HepG2 (cell line): ENCODE results near the gene BAMBI. TPM values are rescaled to one million over a fixed set of nuclear protein-coding genes. Genes with fewer than 3 reads are reported as not detected.

Experiments
- ATAC-seq: fragments of 200-7000 bp; cut with Tn5 transposase; 3 replicates; pipeline ENCODE4 v1.9.1; 2020; ENCODE audit warnings: mild to moderate bottlenecking, moderate library complexity
- BruUV-seq: library from RNA; stranded (reverse); fragments of 400-500 nt; replicated peaks from 2 replicates; lab custom pipeline; 2021; lab: Mats Ljungman, UMichigan
- CTCF ChIA-PET: fragments of 300-600 bp; formaldehyde crosslinking; extraction: SDS; loops from one replicate; lab custom pipeline; 2021; ENCODE audit warnings: low total read pairs, inconsistent platforms, low intra/inter-chr PET ratio; lab: Yijun Ruan, JAX
- POLR2A ChIA-PET: fragments of 350-600 bp; sonication (Branson Sonifier 250); formaldehyde crosslinking; loops from one replicate; lab custom pipeline; 2020; ENCODE audit warnings: antibody characterized with exemption, inconsistent platforms; lab: Yijun Ruan, JAX
- DNase-seq: peaks from one replicate; pipeline ENCODE4 v3.0.0-alpha.2; 2015; ENCODE audit warnings: low spot score
- FAIRE-seq: peaks from 3 replicates; lab custom pipeline; 2011; peaks lifted over from hg19 to GRCh38; lab: Jason Lieb, UNC
- H2AFZ ChIP-seq: one replicate; pipeline ENCODE4 v1.6.1; 2011; ENCODE audit warnings: low read length, inconsistent platforms
- H3K27ac ChIP-seq: fragments of 300-600 bp; 3 replicates; pipeline ENCODE4 v1.8.0; 2011; ENCODE audit warnings: mixed run types, mild to moderate bottlenecking, mixed read lengths, low read length, inconsistent platforms; ENCODE audit not compliant: insufficient read depth; ENCODE audit errors: extremely low read length
- H3K27me3 ChIP-seq, 2 experiments: fragments of 200-600 bp in 1 of 2; 2 replicates in 1 of 2; 3 replicates in 1 of 2; pipeline versions ENCODE4 v1.6.0 to v1.8.0; 2011; ENCODE audit warnings: low read length in 2 of 2, mild to moderate bottlenecking in 2 of 2, moderate library complexity in 2 of 2, inconsistent platforms in 1 of 2; ENCODE audit not compliant: insufficient read depth in 2 of 2, control insufficient read depth in 1 of 2
- H3K36me3 ChIP-seq, 2 experiments: fragments of 200-600 bp in 1 of 2; replicated peaks in 1 of 2; 2 replicates in 1 of 2; 3 replicates in 1 of 2; pipeline versions ENCODE4 v1.5.1 to v1.8.0; 2011; ENCODE audit warnings: low read length in 2 of 2, inconsistent platforms in 1 of 2; ENCODE audit not compliant: insufficient read depth in 2 of 2, control insufficient read depth in 1 of 2
- H3K4me1 ChIP-seq: 2 replicates; pipeline ENCODE4 v1.5.1; 2012; ENCODE audit warnings: low read length, inconsistent platforms; ENCODE audit not compliant: insufficient read depth
- H3K4me2 ChIP-seq: 2 replicates; pipeline ENCODE4 v1.6.0; 2011; ENCODE audit warnings: low read depth, low read length, inconsistent platforms
- H3K4me3 ChIP-seq, 3 experiments: fragments of 200-600 bp in 1 of 3; sonication (generic), shearing (Covaris generic) in 1 of 3; replicated peaks in 1 of 3; 2 replicates each; pipeline ENCODE4 v1.5.1; 2011 to 2016; ENCODE audit warnings: low read length in 3 of 3, inconsistent platforms in 2 of 3, low read depth in 2 of 3, mild to moderate bottlenecking in 2 of 3, control low read depth in 1 of 3, mixed read lengths in 1 of 3; ENCODE audit not compliant: insufficient read depth in 1 of 3
- H3K79me2 ChIP-seq: one replicate; pipeline ENCODE4 v1.6.1; 2011; ENCODE audit warnings: low read length, inconsistent platforms; ENCODE audit not compliant: insufficient read depth
- H3K9ac ChIP-seq: 2 replicates; pipeline ENCODE4 v1.6.0; 2011; ENCODE audit warnings: mild to moderate bottlenecking, low read depth, low read length, inconsistent platforms; ENCODE audit not compliant: insufficient read depth
- H3K9me3 ChIP-seq: 2 replicates; pipeline ENCODE4 v1.5.1; 2012; ENCODE audit warnings: mild to moderate bottlenecking, low read length
- H4K20me1 ChIP-seq: 2 replicates; pipeline ENCODE4 v1.6.0; 2011; ENCODE audit warnings: inconsistent platforms, mild to moderate bottlenecking, low read length, moderate library complexity; ENCODE audit not compliant: insufficient read depth
- KDM1A ChIP-seq: IDR thresholded peaks from 2 replicates; pipeline ENCODE4 v1.6.1; 2016; ENCODE audit warnings: missing compliant biosample characterization
- MAFK ChIP-seq, 2 experiments: IDR thresholded peaks in 1 of 2; conservative IDR thresholded peaks in 1 of 2; 2 replicates each; pipeline ENCODE4 v1.6.1; 2011; ENCODE audit warnings: improper control_type of control experiment in 2 of 2, low read length in 2 of 2
- NFATC3 ChIP-seq: sonication (generic); formaldehyde crosslinking; IDR thresholded peaks from 2 replicates; pipeline ENCODE4 v1.5.1; 2020; ENCODE audit warnings: mild to moderate bottlenecking, missing genetic modification reagents
- NFE2 ChIP-seq: sonication (generic); formaldehyde crosslinking; IDR thresholded peaks from 2 replicates; pipeline ENCODE4 v1.4.0; 2020; ENCODE audit warnings: missing genetic modification reagents
- NPAS2 ChIP-seq: sonication (generic); formaldehyde crosslinking; IDR thresholded peaks from 2 replicates; pipeline ENCODE4 v1.8.0; 2022; ENCODE audit warnings: mild to moderate bottlenecking, missing genetic modification reagents, borderline replicate concordance
- PRDM10 ChIP-seq: sonication (generic); formaldehyde crosslinking; IDR thresholded peaks from 2 replicates; pipeline ENCODE4 v1.4.0; 2020; ENCODE audit warnings: low read depth, missing genetic modification reagents
- TCF7 ChIP-seq: sonication (generic); IDR thresholded peaks from 2 replicates; pipeline ENCODE4 v1.6.1; 2016; ENCODE audit warnings: antibody characterized with exemption, low read depth
- ZFP91 ChIP-seq: sonication (generic); formaldehyde crosslinking; IDR thresholded peaks from 2 replicates; pipeline ENCODE4 v1.9.0; 2022; ENCODE audit warnings: missing genetic modification reagents, mild to moderate bottlenecking, borderline replicate concordance
- ZNF3 ChIP-seq: IDR thresholded peaks from 2 replicates; pipeline ENCODE4 v1.7.0; 2017; ENCODE audit warnings: inconsistent platforms
- ZNF512 ChIP-seq: sonication (generic); formaldehyde crosslinking; IDR thresholded peaks from 2 replicates; pipeline ENCODE4 v1.4.0; 2020; ENCODE audit warnings: mild to moderate bottlenecking, missing genetic modification reagents
- WGBS: methylation state at CpG from one replicate; pipeline ENCODE4 v1.1.6; 2017; ENCODE audit warnings: low lambda C conversion rate; 5-methylcytosine and 5-hydroxymethylcytosine counted together
- in situ Hi-C: cut with HindIII; loops from 2 replicates; pipeline ENCODE4 v1.10.0; 2017; ENCODE audit warnings: low pct_unique_long_range_greater_than_20kb; ENCODE audit not compliant: extremely low pct_ligation_motif_present
- intact Hi-C: fragments of 100-400 bp; cut with micrococcal nuclease; formaldehyde crosslinking; loops from one replicate; pipeline ENCODE4 v1.10.0; 2022; ENCODE audit not compliant: unreplicated experiment
- polyA plus RNA-seq, 8 experiments: library from polyadenylated mRNA; depleted of rRNA in 3 of 8; stranded (reverse) in 7 of 8; unstranded in 1 of 8; fragments of >200 nt; fragmentation: Illumina TruSeq in 4 of 8; extraction: Trizol in 4 of 8; gene quantifications; 2 replicates each; pipeline versions ENCODE4 v1.2.1 to v1.2.3, GENCODE V29; 2011 to 2016; ENCODE audit warnings: low read depth in 4 of 8, missing spikeins in 1 of 8, mixed read lengths in 1 of 8; ENCODE audit not compliant: insufficient read depth in 1 of 8
- total RNA-seq, 5 experiments: library from RNA; depleted of rRNA; stranded (reverse); fragments of >200 nt; fragmentation: Illumina TruSeq; extraction: Trizol; gene quantifications; 2 replicates each; pipeline ENCODE4 v1.2.3, GENCODE V29; 2016; ENCODE audit warnings: low read depth in 1 of 5

The BAMBI gene
- total and polyA plus RNA-seq, 2 of the 13 experiments (the other 11 are each of a cell fraction or from before 2014, with no cell fraction given) = 12.0 to 23.6 TPM

GRCh38 chr10:28717656-28718201 lies 40.4 kb downstream of the BAMBI start:
- Histone ChIP-seq H3K9me3 (no peaks in the 10 kb centered on the region), H3K36me3 (no peaks in the 10 kb centered on the region), H3K27me3 (no peaks in the 10 kb centered on the region), H4K20me1 (no peaks in the 10 kb centered on the region), H3K4me1 (peaks cover 79% of the 10 kb centered on the region), H3K9ac (no peak overlapping the region), H2AFZ (no peak overlapping the region), H3K4me2 (no peak overlapping the region), H3K79me2 (no peaks in the 10 kb centered on the region), H3K4me3 (no peak overlapping the region), H3K27ac (no peak overlapping the region)
- CTCF ChIA-PET = no interaction called here
- DNase-seq (no peak), FAIRE-seq (no peak), ATAC-seq (no peak)
- in situ Hi-C loops = no loop called here
- WGBS = 43% methylated on average over 3 of the region's 3 CpGs
- POLR2A ChIA-PET = interaction anchor here (0.7 kb wide), 1 partner anchor 275 kb away, joined by 3 read pairs; no protein-coding TSS in a partner anchor
- no TSS peak for BruUV-seq
- intact Hi-C loops = no loop called here
- TF ChIP-seq ZNF512 (CRISPR knock-in tag) (peak; percentile 92), ZFP91 (no peak)

- Histone ChIP-seq H4K20me1 (no peaks in the 10 kb centered on the region), H3K9me3 (no peaks in the 10 kb centered on the region), H2AFZ (no peak overlapping the region), H3K79me2 (no peaks in the 10 kb centered on the region), H3K4me2 (no peak overlapping the region), H3K27me3 (no peaks in the 10 kb centered on the region), H3K9ac (no peak overlapping the region), H3K27ac (no peak overlapping the region), H3K4me1 (peaks cover 64% of the 10 kb centered on the region), H3K4me3 (no peak overlapping the region), H3K36me3 (no peaks in the 10 kb centered on the region)
- ChIA-PET POLR2A (no interaction called here), CTCF (no interaction called here)
- DNase-seq (peak; percentile 53), ATAC-seq (no peak), FAIRE-seq (no peak)
- intact Hi-C loops (loop anchor here (5.0 kb wide), 1 partner anchor 87 kb away; no protein-coding TSS in a partner anchor), in situ Hi-C loops (no loop called here)
- WGBS = 44% methylated on average over 8 of the region's 8 CpGs
- BruUV-seq = no TSS peak
- TF ChIP-seq NFE2 (CRISPR knock-in tag) (0 out of 2 replicates have a peak, but pooled peaks have one; percentile 43), KDM1A (CRISPR knock-in tag) (peak; percentile 82; the same call in 1 of the 2 replicates), PRDM10 (CRISPR knock-in tag) (no peak), MAFK (conservative IDR thresholded peaks at IDR 0.05 in 1 of 2, IDR thresholded peaks at IDR 0.05 in 1 of 2; ENCODE audit: low read length in 2 of 2) (peak; percentile 41 to 58; a peak in 2 of 4 replicates), NPAS2 (CRISPR knock-in tag) (no peak), NFATC3 (CRISPR knock-in tag) (no peak), TCF7 (0 out of 2 replicates have a peak, but pooled peaks have one; percentile 11), ZNF3 (CRISPR knock-in tag) (peak; percentile 75; the same call in 1 of the 2 replicates)
Observed at GRCh38 chr10:28719789-28720436, 42.6 kb downstream of the BAMBI start.
